HG02763 (cell line): ENCODE results near the gene APBA3.

ENCODE experiments used
- ATAC-seq: cut with Tn5 transposase; IDR thresholded peaks from one replicate; pipeline ENCODE4 v1.9.1; 2021; ENCODE audit warnings: mild to moderate bottlenecking, moderate library complexity; ENCODE audit not compliant: unreplicated experiment

The APBA3 gene

GRCh38 chr19:3751236-3751635 lies 10.3 kb downstream of the APBA3 start:
- no peak for ATAC-seq

- no peak for ATAC-seq
Observed at GRCh38 chr19:3750211-3750610, 11.3 kb downstream of the APBA3 start.

DNA sequence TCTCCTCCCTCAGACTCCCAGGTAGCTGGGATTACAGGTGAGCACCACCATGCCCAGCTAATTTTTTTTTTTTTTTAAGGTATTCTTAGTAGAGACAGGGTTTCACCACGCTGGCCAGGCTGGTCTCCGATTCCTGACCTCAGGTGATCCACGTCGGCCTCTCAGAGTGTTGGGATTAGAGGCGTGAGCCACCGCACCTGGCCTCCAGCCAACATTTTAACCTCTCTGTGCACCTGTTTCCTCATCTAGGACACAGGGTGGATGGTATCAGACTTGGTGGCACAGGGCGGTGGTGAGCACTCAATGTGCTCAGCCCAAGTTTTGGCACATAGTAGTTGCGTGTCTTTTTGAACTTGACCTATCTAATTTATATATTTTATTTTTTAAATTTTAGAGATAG lies 12.5 kb downstream of the APBA3 start:
- ATAC-seq: no peak

DNA sequence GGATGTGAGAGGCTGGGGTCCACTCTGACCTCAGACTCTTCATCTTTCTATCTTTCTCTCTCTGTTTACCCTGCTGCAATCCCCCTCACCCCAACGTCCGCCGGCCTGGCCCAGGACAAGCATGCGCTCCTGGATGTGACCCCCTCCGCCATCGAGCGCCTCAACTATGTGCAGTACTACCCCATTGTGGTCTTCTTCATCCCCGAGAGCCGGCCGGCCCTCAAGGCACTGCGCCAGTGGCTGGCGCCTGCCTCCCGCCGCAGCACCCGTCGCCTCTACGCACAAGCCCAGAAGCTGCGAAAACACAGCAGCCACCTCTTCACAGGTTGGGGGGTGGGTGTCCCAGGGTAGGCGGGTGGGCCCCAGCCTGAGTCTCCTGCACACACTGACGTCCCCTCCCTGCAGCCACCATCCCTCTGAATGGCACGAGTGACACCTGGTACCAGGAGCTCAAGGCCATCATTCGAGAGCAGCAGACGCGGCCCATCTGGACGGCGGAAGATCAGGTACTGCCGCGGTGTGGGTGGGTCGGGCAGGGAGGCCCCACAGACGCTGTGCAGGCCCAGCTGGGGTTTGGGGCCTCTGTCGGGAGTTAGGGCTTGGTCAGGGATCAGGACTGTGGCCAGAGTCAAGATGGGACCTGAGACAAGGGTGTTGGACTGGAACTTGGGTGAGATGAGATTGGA lies 15.0 kb downstream of the APBA3 start:
- no peak for ATAC-seq

GRCh38 chr19:3745363-3746045 lies 16.0 kb downstream of the APBA3 start:
- ATAC-seq: no peak

GRCh38 chr19:3743486-3743885 lies 18.0 kb downstream of the APBA3 start:
- no peak for ATAC-seq

GRCh38 chr19:3740431-3740830 lies 21.1 kb downstream of the APBA3 start:
- no peak for ATAC-seq

GRCh38 chr19:3738477-3739220 lies 22.8 kb downstream of the APBA3 start:
- ATAC-seq: no peak

- ATAC-seq: no peak
Observed at GRCh38 chr19:3737487-3738205, 23.8 kb downstream of the APBA3 start.

GRCh38 chr19:3736106-3736724 lies 25.3 kb downstream of the APBA3 start:
- ATAC-seq: no peak

GRCh38 chr19:3734310-3734600 lies 27.2 kb downstream of the APBA3 start:
- ATAC-seq: no peak

- ATAC-seq: no peak
Observed at GRCh38 chr19:3733549-3734309, 27.8 kb downstream of the APBA3 start.

GRCh38 chr19:3732108-3732507 lies 29.4 kb downstream of the APBA3 start:
- ATAC-seq: no peak

DNA sequence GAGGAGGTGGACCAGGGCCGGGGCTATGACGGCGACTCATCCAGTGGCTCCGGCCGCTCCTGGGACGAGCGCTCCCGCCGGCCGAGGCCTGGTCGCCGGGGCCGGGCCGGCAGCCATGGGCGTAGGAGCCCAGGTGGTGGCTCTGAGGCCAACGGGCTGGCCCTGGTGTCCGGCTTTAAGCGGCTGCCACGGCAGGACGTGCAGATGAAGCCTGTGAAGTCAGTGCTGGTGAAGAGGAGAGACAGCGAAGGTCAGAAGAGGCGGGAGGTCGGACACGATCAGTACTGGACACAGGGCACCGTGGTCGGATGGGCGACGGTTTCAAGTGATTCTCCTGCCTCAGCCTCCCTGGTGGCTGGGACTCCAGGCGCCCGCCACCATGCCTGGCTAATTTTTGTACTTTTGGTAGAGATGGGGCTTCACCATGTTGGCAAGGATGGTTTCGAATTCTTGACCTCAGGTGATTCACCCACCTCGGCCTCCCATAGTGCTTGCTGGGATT lies 31.0 kb downstream of the APBA3 start:
- ATAC-seq: no peak

- no peak for ATAC-seq
Observed at GRCh38 chr19:3725640-3726310, 35.7 kb downstream of the APBA3 start.

DNA sequence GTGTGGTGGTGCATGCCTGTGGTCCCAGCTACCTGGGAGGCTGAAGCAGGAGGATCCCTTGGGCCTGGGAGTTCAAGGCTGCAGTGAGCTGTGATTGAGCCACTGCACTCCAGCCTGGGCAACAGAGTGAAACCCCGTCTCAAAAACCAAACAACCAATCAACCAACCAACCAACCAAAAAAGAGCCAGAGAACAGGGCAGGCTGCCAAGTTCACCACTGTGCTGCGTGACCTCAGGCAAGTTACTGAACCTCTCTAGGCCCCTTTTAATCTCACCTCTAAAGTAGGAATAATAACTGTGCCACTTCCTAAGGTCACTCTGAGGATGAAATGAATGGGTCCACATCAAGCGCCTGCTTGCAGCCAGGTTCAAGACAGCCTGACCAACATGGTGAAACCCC lies 36.4 kb downstream of the APBA3 start:
- ATAC-seq: no peak

DNA sequence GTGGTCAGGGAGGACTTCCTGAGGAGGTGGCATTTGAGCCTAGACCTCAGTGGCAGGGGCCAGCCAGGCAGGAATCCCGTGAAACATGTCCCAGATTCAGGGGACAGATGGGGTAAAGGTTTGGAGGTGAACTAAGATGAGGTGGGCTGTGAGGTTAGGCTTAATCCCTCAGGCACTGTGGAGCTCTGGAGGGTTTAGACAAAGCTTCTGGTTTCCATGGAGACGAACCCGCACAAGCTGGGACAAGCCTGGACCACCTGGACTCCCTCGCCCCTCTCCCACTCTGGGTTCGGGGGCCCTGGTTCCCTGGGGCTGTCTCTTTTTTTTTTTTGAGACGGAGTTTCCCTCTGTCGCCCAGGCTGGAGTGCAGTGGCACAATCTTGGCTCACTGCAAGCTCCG lies 37.6 kb downstream of the APBA3 start:
- no peak for ATAC-seq

DNA sequence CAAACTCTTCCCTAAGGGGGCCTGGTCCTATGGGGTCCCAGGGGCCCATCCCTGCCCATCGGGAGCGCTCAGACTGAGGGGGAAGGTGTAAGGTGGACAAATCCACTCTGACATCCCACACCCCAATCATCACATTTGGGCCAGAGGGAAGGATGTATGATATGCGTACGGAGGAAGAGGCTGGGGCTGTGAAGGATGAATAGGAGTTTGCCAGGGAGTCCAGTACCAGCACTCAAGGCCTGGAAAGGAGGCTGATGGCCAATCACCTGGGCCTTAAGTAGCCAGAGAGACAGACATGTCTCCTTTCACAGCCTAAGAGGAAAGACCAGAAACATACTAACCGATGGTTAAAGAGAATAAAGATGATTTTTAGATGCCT lies 38.4 kb downstream of the APBA3 start:
- ATAC-seq: no peak

DNA sequence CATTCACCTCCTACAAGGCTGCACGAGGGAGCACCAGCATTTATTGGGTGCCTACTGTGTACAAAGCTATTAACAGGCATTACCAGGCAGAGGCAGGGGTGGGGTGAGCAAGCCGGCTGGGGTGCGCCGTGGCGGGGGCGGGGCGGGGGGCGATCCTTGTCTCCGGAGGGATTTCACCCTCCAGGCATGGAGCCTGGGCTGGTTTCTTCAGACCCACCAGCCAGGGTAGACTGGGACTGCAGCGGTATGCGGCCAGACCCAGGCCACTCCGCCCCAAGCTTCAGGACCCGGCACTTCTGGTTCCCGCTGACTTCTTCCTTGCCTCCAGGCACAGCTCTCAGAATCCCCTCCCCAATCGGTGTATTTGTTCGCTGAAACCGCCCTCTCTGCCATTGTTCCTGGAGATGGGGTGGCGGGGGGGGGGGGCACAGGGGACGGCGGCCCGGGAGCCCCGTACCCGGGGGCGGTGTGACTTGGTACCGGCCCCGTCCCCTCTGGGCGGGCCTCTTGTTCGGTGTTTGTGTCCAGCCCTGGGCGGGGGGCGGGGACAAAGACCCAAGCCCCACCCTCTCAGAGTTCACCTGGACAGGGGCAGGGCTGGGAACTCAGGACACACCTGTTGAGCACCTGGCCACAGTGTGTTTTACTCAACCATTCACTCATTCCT lies 38.9 kb downstream of the APBA3 start:
- ATAC-seq: no peak
